Measurements from ENCODE around the gene ARHGAP6. TPM values are rescaled to one million over a fixed set of nuclear protein-coding genes. Genes with fewer than 3 reads are reported as not detected.

ARHGAP6 gene
- total RNA-seq, 1 experiment from 2014 or later: 0.07 TPM

- Histone ChIP-seq H2AFZ (ENCODE audit: low read length) (no peak overlapping the region), H3K14ac (ENCODE audit: insufficient read depth, low read length) (no peak overlapping the region), H4K91ac (ENCODE audit: insufficient read length, low read depth, low read length) (no peak overlapping the region), H3K23ac (ENCODE audit: insufficient read length, low read depth, low read length) (no peak overlapping the region), H3K56ac (ENCODE audit: insufficient read length, low read depth, low read length) (no peak overlapping the region), H3K4ac (ENCODE audit: low read depth, low read length) (no peak overlapping the region), H2BK120ac (ENCODE audit: low read depth, low read length, poor library complexity, severe bottlenecking) (no peak overlapping the region), H3K27ac (ENCODE audit: insufficient read length, low read depth, low read length) (no peak overlapping the region), H2BK15ac (ENCODE audit: low read depth, low read length) (no peak overlapping the region), H3T11ph (ENCODE audit: low read length) (no peak overlapping the region), H2AK5ac (ENCODE audit: insufficient read length, low read length) (no peak overlapping the region), H4K8ac (replicated peaks; ENCODE audit: insufficient read length, low read depth, low read length) (no peak overlapping the region), H2BK20ac (ENCODE audit: low read depth, low read length, poor library complexity, severe bottlenecking) (no peak overlapping the region), H3K9ac (ENCODE audit: extremely low read depth, insufficient read length, low read length) (no peak overlapping the region), H3K23me2 (ENCODE audit: insufficient read length, low read depth, low read length, poor library complexity, severe bottlenecking) (no peaks in the 10 kb centered on the region), H2BK5ac (ENCODE audit: insufficient read length, low read length) (no peak overlapping the region), H4K5ac (ENCODE audit: insufficient read length, low read depth, low read length) (no peak overlapping the region), H4K20me1 (ENCODE audit: control insufficient read depth, insufficient read depth, insufficient read length) (no peaks in the 10 kb centered on the region), H3K18ac (ENCODE audit: insufficient read length, low read depth, low read length) (no peak overlapping the region), H3K9me3 (ENCODE audit: control insufficient read depth, low read depth, low read length) (peaks cover 4% of the 10 kb centered on the region), H3K27me3 (ENCODE audit: insufficient read depth, low read length) (no peaks in the 10 kb centered on the region), H2BK12ac (ENCODE audit: insufficient read length, low read depth, low read length) (no peak overlapping the region), H3K79me1 (ENCODE audit: insufficient read depth, low read depth, low read length, poor library complexity, severe bottlenecking) (no peaks in the 10 kb centered on the region), H3K4me2 (ENCODE audit: insufficient read depth, insufficient read length, low read length) (no peak overlapping the region), H3K4me1 (ENCODE audit: insufficient read depth, low read length) (no peaks in the 10 kb centered on the region), H3K79me2 (ENCODE audit: insufficient read depth, low read length) (no peaks in the 10 kb centered on the region)
- peaks cover 1% of the 10 kb centered on the region; the same call in 1 of the 2 replicates for H3K27me3 Mint-ChIP-seq (ENCODE audit: low read depth)
- no peak overlapping the region for H3K4me3 Mint-ChIP-seq
- no CpG with 5 or more reads among the region's 3 CpGs for WGBS (ENCODE audit: extremely low coverage, insufficient read length, low lambda C conversion rate)
- H3K9me3 Mint-ChIP-seq: peaks cover 60 to 61% of the 10 kb centered on the region in 2 experiments
- no peaks in the 10 kb centered on the region; a peak in 2 of 7 replicates for H3K36me3 Mint-ChIP-seq (ENCODE audit: insufficient read depth in 1 of 3, low read depth in 3 of 3)
- no peak for DNase-seq
- H3K4me1 Mint-ChIP-seq: no peaks in the 10 kb centered on the region
- TF ChIP-seq CTCF (conservative IDR thresholded peaks at IDR 0.05): no peak
- H3K27ac Mint-ChIP-seq: no peak overlapping the region
Observed at GRCh38 chrX:11472879-11473278, 192.8 kb downstream of the ARHGAP6 start.

All from H9 (cell line).